ENCODE results near the gene CALY. TPM values are rescaled to one million over a fixed set of nuclear protein-coding genes. Genes with fewer than 3 reads are reported as not detected.
A peak's percentile ranks its signal among the peaks of the same experiment; 100 is the strongest.

CALY gene
- total and polyA plus RNA-seq, 12 donors, result 0.55 to 30.7 (median 12.4) TPM; not detected in 4

- no peak overlapping the region for H3K4me3 ChIP-seq
- no peak for DNase-seq
- H3K4me1 ChIP-seq (replicated peaks in 1 of 2), result peaks cover 6 to 12% of the 10 kb centered on the region in 2 donors
- TF ChIP-seq, protein P1, sequence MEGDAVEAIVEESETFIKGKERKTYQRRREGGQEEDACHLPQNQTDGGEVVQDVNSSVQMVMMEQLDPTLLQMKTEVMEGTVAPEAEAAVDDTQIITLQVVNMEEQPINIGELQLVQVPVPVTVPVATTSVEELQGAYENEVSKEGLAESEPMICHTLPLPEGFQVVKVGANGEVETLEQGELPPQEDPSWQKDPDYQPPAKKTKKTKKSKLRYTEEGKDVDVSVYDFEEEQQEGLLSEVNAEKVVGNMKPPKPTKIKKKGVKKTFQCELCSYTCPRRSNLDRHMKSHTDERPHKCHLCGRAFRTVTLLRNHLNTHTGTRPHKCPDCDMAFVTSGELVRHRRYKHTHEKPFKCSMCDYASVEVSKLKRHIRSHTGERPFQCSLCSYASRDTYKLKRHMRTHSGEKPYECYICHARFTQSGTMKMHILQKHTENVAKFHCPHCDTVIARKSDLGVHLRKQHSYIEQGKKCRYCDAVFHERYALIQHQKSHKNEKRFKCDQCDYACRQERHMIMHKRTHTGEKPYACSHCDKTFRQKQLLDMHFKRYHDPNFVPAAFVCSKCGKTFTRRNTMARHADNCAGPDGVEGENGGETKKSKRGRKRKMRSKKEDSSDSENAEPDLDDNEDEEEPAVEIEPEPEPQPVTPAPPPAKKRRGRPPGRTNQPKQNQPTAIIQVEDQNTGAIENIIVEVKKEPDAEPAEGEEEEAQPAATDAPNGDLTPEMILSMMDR (IDR thresholded peaks at IDR 0.05), result no peak
- no peak for TF ChIP-seq POLR2A (IDR thresholded peaks at IDR 0.05)
- intact Hi-C loops (cut with DNase I), result no loop called here
- peaks cover 0 to 11% of the 10 kb centered on the region in 2 donors for H3K36me3 ChIP-seq (replicated peaks in 1 of 2)
- 59 to 84% (median 80%) methylated on average over 8 to 41 of the region's 41 CpGs for WGBS, 4 donors
- H3K27me3 ChIP-seq, result no peaks in the 10 kb centered on the region
- no peaks in the 10 kb centered on the region for H3K9me3 ChIP-seq (replicated peaks in 1 of 3)
- peak overlapping the region in 1 of 5 donors; percentile 74 for H3K27ac ChIP-seq
Measured at GRCh38 chr10:133358162-133358924, 21.6 kb upstream of the CALY start.

GRCh38 chr10:133357285-133358161 lies 20.8 kb upstream of the CALY start, which contains the start of gene FUOM:
TSS of gene FUOM (minus strand) at chr10:133358019. CDS start at chr10:133358007, 12 bp downstream.
- no peaks in the 10 kb centered on the region for H3K27me3 ChIP-seq
- intact Hi-C loops (cut with DNase I), result no loop called here
- TF ChIP-seq POLR2A (IDR thresholded peaks at IDR 0.05), result peak in 1 of 2 donors; percentile 33
- TF ChIP-seq, protein P1 (IDR thresholded peaks at IDR 0.05), result peak in 1 of 6 experiments; percentile 4
- WGBS, 4 donors, result 2 to 4% (median 3%) methylated on average over 5 to 83 of the region's 83 CpGs; no CpG with 5 or more reads in 1 of the 4 donors
- peak within 1 kb of the TSS in 3 of 4 donors; percentile 25 to 80 (median 37) for H3K4me3 ChIP-seq
- no peaks in the 10 kb centered on the region for H3K9me3 ChIP-seq (replicated peaks in 1 of 3)
- H3K27ac ChIP-seq, result peak within 1 kb of the TSS in 2 of 5 donors; percentile 32 to 74
- peak in 6 of 7 donors; percentile 41 to 58 (median 46) for DNase-seq
- peaks cover 6 to 12% of the 10 kb centered on the region in 2 donors for H3K4me1 ChIP-seq (replicated peaks in 1 of 2)
- peaks cover 0 to 5% of the 10 kb centered on the region in 2 donors for H3K36me3 ChIP-seq (replicated peaks in 1 of 2)

DNA sequence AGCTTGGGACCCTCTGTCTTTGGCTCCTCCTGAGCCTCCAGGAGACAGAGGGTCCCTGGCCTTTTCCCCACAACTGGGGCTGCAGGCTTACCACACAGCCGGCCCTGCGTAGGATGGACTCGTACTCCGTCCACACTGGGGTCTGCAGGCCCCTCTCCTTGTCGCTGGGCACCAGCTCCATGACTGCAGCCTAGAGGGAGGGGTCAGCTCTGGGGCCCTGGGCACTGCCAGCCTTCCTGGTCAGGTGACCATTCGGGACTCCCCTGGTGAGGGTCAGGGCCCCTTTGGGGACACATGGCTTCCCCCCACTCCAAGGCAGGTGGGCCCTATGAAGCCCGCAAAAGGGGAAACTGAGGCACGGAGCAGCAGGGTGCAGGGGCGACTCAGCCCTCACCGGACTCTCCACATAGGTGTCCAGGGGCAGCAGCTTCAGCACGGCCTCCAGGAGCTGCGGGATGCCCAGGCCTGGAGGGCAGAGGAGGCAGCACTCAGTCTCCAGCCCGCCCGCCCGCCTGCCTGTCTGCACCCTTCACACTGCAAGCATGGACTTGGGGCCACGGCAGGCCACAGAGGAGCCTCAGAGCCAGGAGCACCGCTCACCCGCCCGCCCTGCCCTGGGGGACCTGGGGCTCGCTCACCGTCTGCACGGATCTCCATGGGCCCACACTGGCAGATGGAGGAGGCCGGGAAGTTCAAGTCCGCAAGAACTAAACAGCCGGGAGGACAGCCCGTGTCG lies 20.0 kb upstream of the CALY start:
- no peak for TF ChIP-seq POLR2A (IDR thresholded peaks at IDR 0.05)
- TF ChIP-seq, protein P1 (IDR thresholded peaks at IDR 0.05), result no peak
- Histone ChIP-seq H3K9me3 (replicated peaks in 1 of 3) (no peaks in the 10 kb centered on the region), H3K36me3 (replicated peaks in 1 of 2) (no peaks in the 10 kb centered on the region), H3K27me3 (no peaks in the 10 kb centered on the region), H3K4me1 (replicated peaks in 1 of 2) (peaks cover 6 to 12% of the 10 kb centered on the region in 2 donors), H3K27ac (no peak overlapping the region), H3K4me3 (peak overlapping the region in 1 of 4 donors; percentile 80)
- 58 to 87% (median 66%) methylated on average over 3 to 27 of the region's 27 CpGs for WGBS, 4 donors
- no peak for DNase-seq
- intact Hi-C loops (cut with DNase I), result no loop called here
